SKM-1 treated with dmso at 0.1 percent for 144 hours (cell line): ENCODE data around the gene PDZD7.
A peak's percentile ranks its signal among the peaks of the same experiment; 100 is the strongest.

ENCODE experiments used
- DNase-seq: peaks from one replicate; lab custom pipeline; 2025; ENCODE audit not compliant: unreplicated experiment; lab: John Stamatoyannopoulos, UW

Gene PDZD7

GRCh38 chr10:101020427-101021075 is 10.4 kb downstream of the PDZD7 start:
- no peak for DNase-seq

DNA sequence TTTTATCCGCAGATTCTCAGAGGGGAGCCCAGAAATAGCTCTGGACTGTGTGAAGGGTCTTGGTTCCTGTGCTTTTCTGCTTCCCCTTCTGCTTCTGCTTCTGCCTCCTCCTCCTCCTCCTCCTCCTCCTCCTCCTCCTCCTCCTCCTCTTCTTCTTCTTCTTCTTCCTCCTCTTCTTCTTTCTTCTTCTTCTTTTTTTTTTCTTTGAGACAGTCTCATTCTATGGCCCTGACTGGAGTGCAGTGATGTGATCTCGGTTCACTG is 11.6 kb downstream of the PDZD7 start:
- DNase-seq, result no peak

DNA sequence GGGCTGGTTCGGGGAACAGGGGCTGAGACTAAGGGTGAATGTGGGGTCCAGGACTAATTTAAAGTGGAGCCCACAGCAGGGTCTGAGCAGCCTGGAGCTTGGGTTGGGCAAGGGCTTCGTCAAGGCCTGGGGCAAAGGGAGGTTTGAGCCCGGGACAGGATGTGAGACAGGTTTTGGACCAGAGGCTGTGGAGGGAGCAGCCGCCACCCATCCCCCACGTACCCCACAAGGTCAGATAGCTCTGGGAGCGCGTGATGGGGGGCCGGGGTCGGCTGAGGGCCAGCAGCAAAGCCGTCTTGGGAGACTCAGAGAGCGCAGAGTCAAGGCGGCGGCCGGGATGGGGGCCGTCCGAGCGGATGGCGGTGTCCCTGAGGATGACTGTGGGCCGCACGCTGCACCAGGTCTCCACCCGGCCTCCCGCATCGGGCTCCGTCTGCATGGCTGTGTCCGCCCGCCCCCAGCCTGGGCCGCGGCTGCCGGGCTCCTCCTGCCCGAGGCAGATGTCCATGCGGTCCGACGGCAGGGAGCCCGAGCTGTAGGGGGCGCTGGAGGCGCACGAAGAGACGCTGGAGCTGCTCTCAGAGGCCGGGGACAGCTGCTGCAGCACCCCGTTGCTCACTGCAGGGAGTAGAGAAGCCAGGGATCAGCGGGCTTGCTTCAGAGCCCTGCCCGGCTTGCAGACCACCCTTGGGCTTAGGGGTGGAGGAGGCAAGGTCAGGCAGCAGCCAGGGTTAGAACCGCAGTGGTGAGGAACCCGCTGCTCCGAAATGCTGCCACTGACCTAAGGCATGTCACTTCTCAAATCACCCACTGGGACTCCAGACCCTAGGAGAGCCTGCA is 12.1 kb downstream of the PDZD7 start:
- DNase-seq, result peak; percentile 69

DNA sequence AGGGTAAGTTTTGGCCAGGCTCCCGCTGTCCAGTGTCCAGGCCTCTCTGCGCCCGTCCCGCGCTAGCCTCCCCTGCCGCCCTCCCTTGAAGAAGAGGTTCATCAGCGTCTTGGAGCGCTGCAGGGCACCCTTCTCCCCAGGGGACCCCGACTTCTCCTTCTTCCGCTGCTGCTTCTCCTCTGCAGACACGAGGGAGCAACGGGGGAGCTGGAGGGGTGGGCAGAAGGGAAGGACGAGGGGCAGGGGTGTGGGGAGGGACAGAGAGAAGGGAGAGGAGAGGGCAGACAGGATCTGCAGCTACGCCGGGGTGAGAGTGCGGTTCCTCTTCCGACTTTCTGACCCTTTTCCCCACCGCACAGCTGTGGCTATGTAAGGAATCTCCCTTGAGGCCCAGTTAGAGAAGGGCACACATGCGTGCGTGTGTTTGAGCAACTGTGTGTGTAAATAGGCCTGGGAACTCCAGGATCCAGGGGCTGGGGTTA is 12.8 kb downstream of the PDZD7 start:
- DNase-seq, result peak; percentile 86

GRCh38 chr10:101016814-101017213 is 14.1 kb downstream of the PDZD7 start:
- no peak for DNase-seq

DNA sequence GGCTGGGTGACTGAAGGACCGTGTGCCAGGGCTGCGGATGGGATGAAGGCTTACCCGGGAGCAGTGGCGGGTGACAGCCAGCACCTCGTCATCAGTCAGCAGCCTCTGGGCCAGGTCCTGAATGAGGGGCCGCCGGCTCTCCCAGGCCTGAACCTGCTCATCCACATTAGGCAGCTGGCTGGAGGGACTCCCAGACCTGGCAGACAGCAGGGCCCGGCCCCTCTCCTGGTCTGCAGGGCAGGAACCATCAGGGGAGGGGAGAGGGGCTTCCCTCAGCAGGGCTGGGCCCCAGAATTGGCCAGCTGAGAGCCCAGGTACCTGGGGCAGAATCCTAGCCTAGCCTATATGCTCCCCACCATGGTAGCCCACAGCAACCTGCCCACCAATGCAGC is 15.4 kb downstream of the PDZD7 start:
- no peak for DNase-seq

DNA sequence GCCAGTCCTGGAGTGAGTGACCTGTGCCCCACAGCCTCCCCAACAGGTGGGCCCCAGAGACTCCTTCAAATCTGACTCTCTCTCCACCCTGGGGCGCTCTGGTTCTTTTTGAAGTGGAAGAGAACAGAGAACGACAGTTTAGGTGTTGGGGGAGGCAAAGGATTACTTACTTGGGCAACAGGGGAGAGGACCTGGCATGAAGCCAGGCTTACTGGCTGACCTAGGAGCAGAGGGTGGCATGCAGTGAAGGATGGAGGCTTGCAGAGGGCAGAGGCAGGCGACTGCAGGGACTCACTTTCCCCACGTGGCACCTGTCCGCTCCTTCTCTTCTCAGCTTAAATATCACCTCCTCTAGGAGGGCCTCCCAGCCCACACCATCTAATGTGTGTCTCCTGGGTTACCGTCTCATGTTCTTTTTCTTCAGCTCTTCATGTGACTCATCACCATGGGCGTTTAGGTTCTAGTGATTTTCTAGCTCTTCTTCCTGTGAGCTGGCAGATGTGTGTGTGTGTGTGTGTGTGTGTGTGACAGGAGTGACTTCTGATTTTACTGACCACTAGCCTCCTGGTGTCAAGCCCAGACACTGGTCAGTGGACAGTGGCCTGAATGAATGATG is 15.9 kb downstream of the PDZD7 start:
- no peak for DNase-seq

DNA sequence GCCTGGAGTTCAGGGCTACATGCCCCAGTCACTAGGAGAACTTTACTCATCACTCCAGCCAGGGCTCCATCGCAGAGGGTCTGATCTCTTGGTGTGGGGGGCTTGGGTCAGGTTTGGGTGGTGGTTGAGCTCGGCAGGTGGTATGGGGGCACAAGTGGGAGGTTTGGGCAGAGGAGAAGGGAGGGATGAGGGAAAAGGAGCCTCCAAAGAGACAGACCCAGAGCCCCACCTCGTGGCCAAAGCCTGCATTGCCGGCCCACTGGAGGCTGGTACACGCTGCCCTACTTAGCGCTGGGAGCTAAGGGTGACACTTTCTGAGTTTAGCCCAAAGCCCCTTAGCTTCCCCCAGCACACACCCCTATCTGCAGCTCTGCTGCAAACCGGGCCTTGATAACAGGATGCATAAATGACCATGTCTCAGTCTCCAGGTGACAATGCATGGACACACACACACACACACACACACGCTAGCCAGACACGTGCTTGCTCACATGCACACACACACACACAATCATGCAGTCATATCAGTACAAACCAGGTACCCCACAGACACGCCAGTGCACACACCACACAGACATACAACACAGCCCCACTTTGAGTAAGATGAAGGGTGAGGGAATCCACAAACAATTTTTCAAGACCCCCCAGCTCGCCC is 16.6 kb downstream of the PDZD7 start:
- DNase-seq, result peak; percentile 31

GRCh38 chr10:101013365-101013825 is 17.5 kb downstream of the PDZD7 start:
- no peak for DNase-seq

DNA sequence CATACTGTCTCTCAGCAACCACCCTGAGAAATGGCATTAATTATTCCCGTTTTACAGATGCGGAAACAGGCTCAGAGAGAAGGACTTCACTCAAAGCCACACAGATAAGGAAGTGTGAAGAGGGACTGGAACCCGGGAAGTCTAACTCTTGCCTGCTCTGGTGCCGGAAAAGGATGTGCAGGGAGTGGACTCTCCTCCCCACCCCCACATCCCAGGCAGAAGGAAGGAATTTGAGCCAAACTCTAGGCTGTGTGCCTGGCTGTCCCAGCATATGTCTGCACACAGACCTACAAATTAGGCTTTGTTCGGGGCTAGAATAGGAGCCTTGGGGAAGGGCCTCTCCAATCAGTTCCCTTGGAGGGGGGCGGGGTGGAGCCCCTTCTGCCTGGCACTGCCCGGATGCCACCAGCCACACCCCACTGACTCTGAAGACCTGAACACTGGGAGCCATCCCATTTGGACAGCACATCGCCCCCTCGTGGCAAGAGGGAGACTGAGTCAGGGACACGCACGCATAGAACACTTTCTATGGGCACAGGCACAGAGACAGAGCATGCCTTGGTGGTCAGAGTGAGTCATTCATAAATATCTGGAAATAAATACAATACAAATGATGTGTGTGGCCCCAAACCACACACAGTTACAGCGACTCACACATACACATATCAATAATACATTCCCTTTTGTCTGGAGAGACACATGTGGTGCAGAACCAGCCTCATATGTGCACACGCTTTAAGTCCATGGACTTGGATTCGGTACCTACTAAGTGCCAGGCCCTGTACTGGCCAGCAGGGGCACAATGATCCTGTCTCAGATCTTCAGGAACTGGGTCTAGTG is 18.2 kb downstream of the PDZD7 start:
- DNase-seq, result peak; percentile 71

- DNase-seq, result no peak
These were observed 19.2 kb downstream of the PDZD7 start for GRCh38 chr10:101011517-101012423.

GRCh38 chr10:101010329-101010728 is 20.6 kb downstream of the PDZD7 start:
- DNase-seq, result no peak

GRCh38 chr10:101008823-101009423 is 22.0 kb downstream of the PDZD7 start:
- DNase-seq, result no peak

DNA sequence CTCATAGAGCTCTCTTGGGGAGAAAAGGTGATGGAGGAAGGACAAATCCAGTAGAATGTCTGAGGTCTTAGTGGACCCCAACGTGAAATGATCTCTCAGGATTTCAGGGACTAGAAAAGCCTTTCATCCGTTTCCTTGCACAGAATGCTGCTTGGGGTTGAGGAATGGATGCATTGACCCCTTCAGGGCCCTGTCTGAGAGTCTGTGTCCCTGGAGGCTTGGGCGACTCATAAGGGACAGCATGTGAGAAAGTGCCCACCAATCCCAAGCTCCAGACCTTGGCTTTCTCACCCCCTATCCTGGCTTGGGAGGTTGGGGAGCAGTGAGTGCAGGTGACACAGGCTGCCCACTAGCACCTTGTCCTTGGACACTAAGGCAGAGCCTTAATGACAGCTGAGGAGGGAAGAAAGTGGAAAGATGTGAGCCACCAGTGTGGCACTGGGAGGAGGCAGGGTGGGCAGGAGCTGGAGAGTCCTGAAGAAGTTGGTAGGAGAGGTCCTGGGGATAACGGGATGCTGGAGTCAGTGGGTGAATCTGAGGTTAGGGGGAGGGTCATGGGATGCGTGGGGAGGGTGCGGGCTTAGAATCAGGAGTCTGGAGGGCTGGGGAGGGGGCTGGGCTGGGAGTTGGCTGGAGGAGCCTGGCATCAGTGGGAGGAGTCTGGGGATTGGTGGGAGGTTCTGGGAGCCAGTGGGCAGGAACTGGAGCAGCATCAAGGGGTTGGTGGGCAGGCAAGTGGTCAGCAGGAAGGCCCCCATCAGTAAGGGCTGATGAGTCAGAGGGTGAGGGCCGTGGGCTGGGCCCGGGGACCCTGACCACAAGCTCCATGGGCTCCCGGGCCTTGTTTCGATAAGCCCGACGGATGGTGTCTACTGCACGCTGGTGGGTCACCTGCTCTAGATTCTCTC is 22.8 kb downstream of the PDZD7 start:
- no peak for DNase-seq

GRCh38 chr10:101007099-101007711 is 23.7 kb downstream of the PDZD7 start:
- DNase-seq, result no peak

DNA sequence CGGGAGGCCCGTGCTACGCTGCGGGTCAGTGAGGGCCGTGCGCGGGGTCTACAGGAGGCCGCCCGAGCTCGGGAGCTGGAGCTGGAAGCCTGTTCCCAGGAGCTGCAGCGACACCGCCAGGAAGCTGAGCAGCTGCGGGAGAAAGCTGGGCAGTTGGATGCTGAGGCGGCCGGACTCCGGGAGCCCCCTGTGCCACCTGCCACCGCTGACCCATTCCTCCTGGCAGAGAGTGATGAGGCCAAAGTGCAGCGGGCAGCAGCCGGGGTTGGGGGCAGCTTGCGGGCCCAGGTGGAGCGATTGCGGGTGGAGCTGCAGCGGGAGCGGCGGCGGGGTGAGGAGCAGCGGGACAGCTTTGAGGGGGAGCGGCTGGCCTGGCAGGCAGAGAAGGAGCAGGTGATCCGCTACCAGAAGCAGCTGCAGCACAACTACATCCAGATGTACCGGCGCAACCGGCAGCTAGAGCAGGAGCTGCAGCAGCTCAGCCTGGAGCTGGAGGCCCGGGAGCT is 24.3 kb downstream of the PDZD7 start:
- no peak for DNase-seq

DNA sequence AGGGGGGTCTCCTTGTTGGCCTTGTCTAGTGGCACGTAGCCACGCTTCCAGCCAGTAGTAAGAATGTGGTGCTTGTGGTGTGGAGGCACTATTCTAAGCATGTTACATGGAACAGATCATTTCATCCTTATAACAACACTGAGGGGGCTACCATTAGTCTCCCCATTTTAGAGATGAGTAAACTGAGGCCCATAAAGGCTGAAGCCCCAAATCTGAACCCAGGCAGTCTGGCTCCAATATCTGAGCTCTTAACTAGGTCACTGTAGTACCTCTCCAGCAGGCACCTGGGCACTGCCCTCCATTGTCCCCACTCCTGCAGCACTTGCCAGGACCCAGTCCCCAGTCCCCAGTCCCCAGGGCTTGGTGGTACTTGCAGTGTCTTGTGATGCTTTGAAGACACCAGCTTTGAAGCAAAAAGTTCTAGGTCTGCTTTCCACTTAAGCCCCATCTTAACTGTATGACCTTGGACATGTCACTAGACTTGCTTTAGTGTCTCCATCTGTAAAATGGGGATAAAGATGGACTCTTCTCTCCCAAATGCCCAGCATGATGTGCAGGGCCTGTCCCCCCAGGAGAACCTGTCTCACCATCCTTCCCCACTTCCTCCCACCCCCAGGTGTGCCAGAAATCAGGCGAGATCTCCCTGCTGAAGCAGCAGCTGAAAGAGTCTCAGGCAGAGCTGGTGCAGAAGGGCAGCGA is 24.9 kb downstream of the PDZD7 start:
- no peak for DNase-seq
